HCT116 (cell line): ENCODE data around the gene ANGPTL5. TPM values are rescaled to one million over a fixed set of nuclear protein-coding genes. Genes with fewer than 3 reads are reported as not detected.

Experiments
- ATAC-seq: fragments of 200-7000 bp; cut with Tn5 transposase; 2 replicates; pipeline ENCODE4 v1.9.1; 2020; ENCODE audit warnings: mild to moderate bottlenecking, moderate library complexity
- BruUV-seq: library from RNA; stranded (reverse); fragments of 400-500 nt; replicated peaks from 2 replicates; lab custom pipeline; 2021; lab: Mats Ljungman, UMichigan
- CTCF ChIA-PET: fragments of 300-600 bp; sonication (Branson Sonifier 250); formaldehyde crosslinking; loops from one replicate; lab custom pipeline; 2021; ENCODE audit warnings: antibody characterized with exemption; lab: Charles Lee
- POLR2A ChIA-PET: fragments of 300-600, 350-600 bp; sonication (Branson Sonifier 250); formaldehyde crosslinking; loops from one replicate; lab custom pipeline; 2021; ENCODE audit warnings: antibody characterized with exemption; lab: Charles Lee
- RAD21 ChIA-PET, 2 experiments: fragments of 300-600 bp; sonication (Branson Sonifier 250); formaldehyde crosslinking; loops; one replicate each; lab custom pipeline; 2023; ENCODE audit warnings: low total read pairs in 2 of 2; ENCODE audit not compliant: uncharacterized antibody in 2 of 2, unreplicated experiment in 2 of 2, low non-redundant PET in 1 of 2; lab: Charles Lee
- DNase-seq: peaks from one replicate; pipeline ENCODE4 v3.0.0-alpha.2; 2010; ENCODE audit warnings: low read depth, low spot score
- H2AFZ ChIP-seq: fragments of 200-600 bp; shearing (Covaris generic), sonication (generic); 2 replicates; pipeline ENCODE4 v1.6.1; 2017; ENCODE audit warnings: low read depth, mixed run types, mixed read lengths, antibody characterized with exemption, low read length; ENCODE audit not compliant: poor library complexity, severe bottlenecking
- H3K27ac ChIP-seq: 2 replicates; pipeline ENCODE4 v1.5.1; 2012; ENCODE audit warnings: low read depth, low read length
- H3K27me3 ChIP-seq: fragments of 200-600 bp; sonication (generic); 2 replicates; pipeline ENCODE4 v1.6.1; 2016; ENCODE audit warnings: mixed run types, low read length, mixed read lengths; ENCODE audit not compliant: insufficient read depth
- H3K36me3 ChIP-seq, 2 experiments: fragments of 200-500 bp in 1 of 2; fragments of 200-600 bp in 1 of 2; sonication (Bioruptor generic) in 1 of 2; sonication (generic) in 1 of 2; 2 replicates each; pipeline versions ENCODE4 v1.5.1 to v1.6.1; 2014 to 2016; ENCODE audit warnings: low read length in 2 of 2, inconsistent platforms in 1 of 2, mixed read lengths in 1 of 2, mixed run types in 1 of 2; ENCODE audit not compliant: insufficient read depth in 2 of 2, control insufficient read depth in 1 of 2
- H3K4me1 ChIP-seq, 2 experiments: fragments of 200-600 bp in 1 of 2; sonication (generic) in 1 of 2; 2 replicates each; pipeline versions ENCODE4 v1.5.1 to v1.6.1; 2012 to 2017; ENCODE audit warnings: low read length in 2 of 2, inconsistent platforms in 1 of 2, mild to moderate bottlenecking in 1 of 2, mixed read lengths in 1 of 2, mixed run types in 1 of 2, moderate library complexity in 1 of 2; ENCODE audit not compliant: insufficient read depth in 2 of 2, control insufficient read depth in 1 of 2
- H3K4me2 ChIP-seq: fragments of 200-600 bp; sonication (generic); 2 replicates; pipeline ENCODE4 v1.6.1; 2017; ENCODE audit warnings: mixed run types, low read length, mixed read lengths
- H3K4me3 ChIP-seq, 2 experiments: fragments of 200-600 bp in 1 of 2; sonication (generic) in 1 of 2; replicated peaks in 1 of 2; 2 replicates each; pipeline ENCODE4 v1.5.1; 2011 to 2016; ENCODE audit warnings: low read length in 2 of 2, control low read depth in 1 of 2, low read depth in 1 of 2, mild to moderate bottlenecking in 1 of 2, mixed read lengths in 1 of 2, mixed run types in 1 of 2
- H3K79me2 ChIP-seq: fragments of 200-600 bp; sonication (generic); 2 replicates; pipeline ENCODE4 v1.6.1; 2017; ENCODE audit warnings: mild to moderate bottlenecking, mixed run types, low read length, moderate library complexity, mixed read lengths; ENCODE audit not compliant: insufficient read depth
- H3K9ac ChIP-seq: fragments of 200-600 bp; sonication (generic); 2 replicates; pipeline ENCODE4 v1.6.1; 2016; ENCODE audit warnings: low read length, mixed read lengths
- H3K9me2 ChIP-seq: fragments of 200-600 bp; sonication (generic), shearing (Covaris generic); 2 replicates; pipeline ENCODE4 v1.6.1; 2017; ENCODE audit warnings: mixed run types, mild to moderate bottlenecking, moderate library complexity; ENCODE audit not compliant: insufficient read depth
- H3K9me3 ChIP-seq, 2 experiments: fragments of 200-500 bp in 1 of 2; fragments of 200-600 bp in 1 of 2; sonication (Bioruptor generic) in 1 of 2; sonication (generic) in 1 of 2; 2 replicates each; pipeline ENCODE4 v1.6.1; 2014 to 2017; ENCODE audit warnings: low read length in 2 of 2, mixed read lengths in 2 of 2, inconsistent platforms in 1 of 2, low read depth in 1 of 2, mild to moderate bottlenecking in 1 of 2, mixed run types in 1 of 2, moderate library complexity in 1 of 2; ENCODE audit not compliant: control insufficient read depth in 1 of 2, insufficient read depth in 1 of 2
- H4K20me1 ChIP-seq: fragments of 200-600 bp; sonication (generic), shearing (Covaris generic); 2 replicates; pipeline ENCODE4 v1.6.1; 2017; ENCODE audit warnings: mixed run types, mild to moderate bottlenecking, moderate library complexity; ENCODE audit not compliant: insufficient read depth
- CBX3 ChIP-seq: IDR thresholded peaks from 2 replicates; pipeline ENCODE4 v1.6.1; 2012; ENCODE audit warnings: low read depth
- POLR2A ChIP-seq: IDR thresholded peaks from 2 replicates; pipeline ENCODE4 v1.7.0; 2011; ENCODE audit warnings: borderline replicate concordance; ENCODE audit not compliant: insufficient read depth, insufficient read length; ENCODE audit errors: extremely low read depth
- POLR2AphosphoS5 ChIP-seq: IDR thresholded peaks from 2 replicates; pipeline ENCODE4 v1.6.1; 2011; ENCODE audit warnings: mild to moderate bottlenecking, low read depth, low read length, moderate library complexity
- RAD21 ChIP-seq: IDR thresholded peaks from 2 replicates; pipeline ENCODE4 v1.6.1; 2012; ENCODE audit warnings: low read depth, mild to moderate bottlenecking
- SIN3A ChIP-seq: IDR thresholded peaks from 2 replicates; pipeline ENCODE4 v1.6.1; 2012; ENCODE audit warnings: low read depth
- SP1 ChIP-seq: IDR thresholded peaks from 2 replicates; pipeline ENCODE4 v1.6.1; 2012; ENCODE audit warnings: low read depth
- YY1 ChIP-seq: IDR thresholded peaks from 2 replicates; pipeline ENCODE4 v1.6.1; 2011; ENCODE audit warnings: low read length, low read depth, moderate library complexity, mild to moderate bottlenecking; ENCODE audit not compliant: insufficient replicate concordance; ENCODE audit errors: extremely low read depth
- ZNF274 ChIP-seq: fragments of 200-500 bp; sonication (Bioruptor generic); IDR thresholded peaks from 2 replicates; pipeline ENCODE4 v1.6.1; 2014; ENCODE audit warnings: mild to moderate bottlenecking, low read depth, low read length, inconsistent platforms
- intact Hi-C: fragments of 100-400 bp; cut with micrococcal nuclease; formaldehyde crosslinking; loops from 2 replicates; pipeline ENCODE4 v1.10.0; 2022
- total RNA-seq: library from RNA; stranded (reverse); gene quantifications from one replicate; pipeline ENCODE4 v1.2.1, GENCODE V29; 2021; ENCODE audit not compliant: unreplicated experiment
- TF ChIP-seq, protein P1 (sequence below), 3 experiments: fragments of 200-600 bp in 1 of 3; sonication (generic) in 1 of 3; IDR thresholded peaks in 2 of 3; conservative IDR thresholded peaks in 1 of 3; 2 replicates each; pipeline ENCODE4 v1.5.1; 2012 to 2017; ENCODE audit warnings: low read depth in 2 of 3, low read length in 2 of 3, antibody characterized with exemption in 1 of 3, borderline replicate concordance in 1 of 3, control low read depth in 1 of 3, mild to moderate bottlenecking in 1 of 3, mixed read lengths in 1 of 3, mixed run types in 1 of 3, moderate library complexity in 1 of 3; ENCODE audit not compliant: insufficient read depth in 1 of 3
- TF ChIP-seq, protein P2 (sequence below): IDR thresholded peaks from 2 replicates; pipeline ENCODE4 v1.6.1; 2012
- TF ChIP-seq, protein P3 (sequence below): IDR thresholded peaks from 2 replicates; pipeline ENCODE4 v1.6.1; 2012

Gene ANGPTL5
- total RNA-seq, 1 experiment from 2014 or later: not detected

DNA sequence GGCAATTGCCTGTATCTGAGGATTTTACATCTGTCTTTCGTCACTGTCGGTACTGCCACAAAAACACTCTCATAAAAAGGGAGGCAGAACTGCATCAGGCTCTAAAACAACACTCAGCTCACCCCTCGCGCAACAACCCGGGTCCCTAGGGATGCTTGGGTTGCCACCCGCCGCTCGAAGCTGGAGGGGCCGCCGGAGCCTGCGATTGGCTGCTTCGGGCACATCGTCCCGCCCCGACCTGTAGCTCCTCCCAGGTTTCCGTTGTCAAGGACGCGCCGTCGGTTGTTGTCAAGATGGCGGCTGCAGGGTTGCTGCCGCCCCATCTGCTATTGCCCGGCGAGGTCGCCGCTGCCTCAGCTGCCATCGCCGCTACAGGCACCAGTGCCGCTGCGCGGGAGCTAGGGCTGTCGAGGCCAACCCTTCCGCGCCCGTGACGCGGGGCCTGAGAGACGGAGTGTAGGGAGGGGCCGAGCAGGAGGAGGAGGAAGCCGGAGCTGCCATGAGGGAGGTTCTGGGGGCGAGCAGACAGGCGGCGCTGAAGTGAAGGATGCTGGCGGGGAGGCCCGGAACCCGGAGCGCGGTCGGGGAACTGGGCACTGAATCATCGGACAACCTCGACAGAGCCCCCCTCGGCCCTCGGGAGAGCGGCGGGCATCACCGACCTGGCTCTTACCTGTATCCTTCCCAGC, 1.4 kb downstream of the ANGPTL5 start, which contains the start of gene CEP126:
Gene CEP126, plus strand, starts transcription at position 273 of the 689 bp plus-strand sequence. Its CDS starts 275 bp downstream, at position 548.
- Histone ChIP-seq H3K9me2 (no peaks in the 10 kb centered on the region), H3K4me1 (peaks cover 5 to 23% of the 10 kb centered on the region in 2 experiments; a peak in 3 of 4 replicates), H3K27me3 (no peaks in the 10 kb centered on the region), H3K27ac (peak within 1 kb of the TSS; percentile 67), H3K9ac (peak within 1 kb of the TSS; percentile 63), H3K4me3 (peak within 1 kb of the TSS; percentile 60 to 71), H3K4me2 (peak within 1 kb of the TSS; percentile 84), H3K9me3 (no peaks in the 10 kb centered on the region), H3K36me3 (no peaks in the 10 kb centered on the region), H2AFZ (peak within 1 kb of the TSS; percentile 82), H3K79me2 (no peaks in the 10 kb centered on the region), H4K20me1 (no peaks in the 10 kb centered on the region)
- ChIA-PET CTCF (interaction anchor here (0.9 to 1.0 kb wide), 2 partner anchors 35 to 93 kb away, joined by 3 to 5 read pairs; no protein-coding TSS in a partner anchor), POLR2A (interaction anchor here (1.2 kb wide), 1 partner anchor 24 kb away, joined by 3 read pairs; no protein-coding TSS in a partner anchor), RAD21 (interaction anchor here in 1 of 2 experiments (1.2 kb wide), 1 partner anchor 93 kb away, joined by 3 read pairs; no protein-coding TSS in a partner anchor)
- DNase-seq (peak; percentile 81), ATAC-seq (peak; percentile 94)
- intact Hi-C loops: no loop called here
- TF ChIP-seq SP1 (peak; percentile 59), CBX3 (peak; percentile 74; the same call in 1 of the 2 replicates), SIN3A (peak; percentile 94), POLR2A (no peak), ZNF274 (no peak), POLR2AphosphoS5 (peak; percentile 63), RAD21 (peak; percentile 43), YY1 (peak; percentile 90)
- TF ChIP-seq, protein P1, sequence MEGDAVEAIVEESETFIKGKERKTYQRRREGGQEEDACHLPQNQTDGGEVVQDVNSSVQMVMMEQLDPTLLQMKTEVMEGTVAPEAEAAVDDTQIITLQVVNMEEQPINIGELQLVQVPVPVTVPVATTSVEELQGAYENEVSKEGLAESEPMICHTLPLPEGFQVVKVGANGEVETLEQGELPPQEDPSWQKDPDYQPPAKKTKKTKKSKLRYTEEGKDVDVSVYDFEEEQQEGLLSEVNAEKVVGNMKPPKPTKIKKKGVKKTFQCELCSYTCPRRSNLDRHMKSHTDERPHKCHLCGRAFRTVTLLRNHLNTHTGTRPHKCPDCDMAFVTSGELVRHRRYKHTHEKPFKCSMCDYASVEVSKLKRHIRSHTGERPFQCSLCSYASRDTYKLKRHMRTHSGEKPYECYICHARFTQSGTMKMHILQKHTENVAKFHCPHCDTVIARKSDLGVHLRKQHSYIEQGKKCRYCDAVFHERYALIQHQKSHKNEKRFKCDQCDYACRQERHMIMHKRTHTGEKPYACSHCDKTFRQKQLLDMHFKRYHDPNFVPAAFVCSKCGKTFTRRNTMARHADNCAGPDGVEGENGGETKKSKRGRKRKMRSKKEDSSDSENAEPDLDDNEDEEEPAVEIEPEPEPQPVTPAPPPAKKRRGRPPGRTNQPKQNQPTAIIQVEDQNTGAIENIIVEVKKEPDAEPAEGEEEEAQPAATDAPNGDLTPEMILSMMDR (IDR thresholded peaks at IDR 0.05 in 2 of 3, conservative IDR thresholded peaks at IDR 0.05 in 1 of 3; ENCODE audit: borderline replicate concordance in 1 of 3, insufficient read depth in 1 of 3, low read depth in 2 of 3, low read length in 2 of 3): peak in 1 of 3 experiments; percentile 56; a peak in 3 of 6 replicates
- TF ChIP-seq, protein P2, sequence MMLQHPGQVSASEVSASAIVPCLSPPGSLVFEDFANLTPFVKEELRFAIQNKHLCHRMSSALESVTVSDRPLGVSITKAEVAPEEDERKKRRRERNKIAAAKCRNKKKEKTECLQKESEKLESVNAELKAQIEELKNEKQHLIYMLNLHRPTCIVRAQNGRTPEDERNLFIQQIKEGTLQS: no peak
- TF ChIP-seq, protein P3, sequence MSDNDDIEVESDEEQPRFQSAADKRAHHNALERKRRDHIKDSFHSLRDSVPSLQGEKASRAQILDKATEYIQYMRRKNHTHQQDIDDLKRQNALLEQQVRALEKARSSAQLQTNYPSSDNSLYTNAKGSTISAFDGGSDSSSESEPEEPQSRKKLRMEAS: peak; percentile 87
- no TSS peak for BruUV-seq
